Measurements from ENCODE around the gene GJB3. TPM values are rescaled to one million over a fixed set of nuclear protein-coding genes. Genes with fewer than 3 reads are reported as not detected.
A peak's percentile ranks its signal among the peaks of the same experiment; 100 is the strongest.

Gene GJB3
- total and polyA plus RNA-seq, 9 of the 15 experiments (the other 6 are each of a cell fraction or from before 2014, with no cell fraction given): not detected

DNA sequence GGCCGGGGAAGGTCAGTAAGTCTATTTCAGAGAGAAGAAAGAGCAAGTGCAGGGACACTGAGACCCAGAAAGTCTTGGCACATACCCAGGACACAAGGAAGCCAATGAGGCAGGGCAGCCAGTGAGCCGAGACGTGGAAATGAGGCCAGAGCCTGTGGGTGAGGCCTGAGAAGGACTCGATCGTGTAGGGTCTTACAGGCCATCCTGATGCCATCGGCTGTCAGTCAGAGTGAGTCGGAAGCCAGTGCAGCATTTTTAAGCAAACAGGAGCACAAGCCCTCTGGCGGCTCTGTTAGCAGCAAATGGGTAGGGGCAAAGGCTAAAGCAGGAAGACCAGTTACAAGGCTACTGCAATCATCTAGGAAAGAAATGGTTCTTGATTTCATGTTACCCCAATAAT lies 6.1 kb upstream of the GJB3 start:
- 4% methylated on average over 8 of the region's 8 CpGs for WGBS (ENCODE audit: insufficient coverage, low coverage, missing lambda C conversion rate)
- Histone ChIP-seq H3K4me1 (replicated peaks in 1 of 2; ENCODE audit: control insufficient read depth in 2 of 2, insufficient read depth in 2 of 2, low read length in 2 of 2) (no peaks in the 10 kb centered on the region), H3K27ac (ENCODE audit: extremely low read depth, low read depth, low read length) (no peak overlapping the region), H3K36me3 (ENCODE audit: control insufficient read depth, insufficient read depth, low read length) (no peaks in the 10 kb centered on the region), H3K9ac (ENCODE audit: insufficient read depth in 1 of 2, low read depth in 2 of 2, low read length in 2 of 2) (no peak overlapping the region), H4K20me1 (replicated peaks; ENCODE audit: control insufficient read depth, insufficient read depth, low read length) (0 out of 2 replicates have a peak, but pooled peaks cover 3% of the 10 kb centered on the region), H3K4me3 (no peak overlapping the region), H3K27me3 (ENCODE audit: control insufficient read depth in 2 of 2, insufficient read depth in 2 of 2, low read length in 2 of 2) (peaks cover 41 to 47% of the 10 kb centered on the region in 2 experiments), H3K9me1 (ENCODE audit: control insufficient read depth, insufficient read depth, low read length) (no peaks in the 10 kb centered on the region), H3K79me2 (ENCODE audit: control insufficient read depth, insufficient read depth, low read length) (no peaks in the 10 kb centered on the region), H2AFZ (ENCODE audit: low read depth, low read length) (no peak overlapping the region), H3K9me3 (replicated peaks; ENCODE audit: control insufficient read depth, insufficient read depth, low read depth, low read length) (no peaks in the 10 kb centered on the region), H3K4me2 (ENCODE audit: insufficient read depth, low read length) (no peak overlapping the region)
- DNase-seq (ENCODE audit: extremely low read depth in 1 of 4, low spot score in 3 of 4) (no peak), FAIRE-seq (peak; percentile 55), ATAC-seq (peak; percentile 59; the same call in 2 of the 3 replicates)
- no TSS peak for BruUV-seq (replicated peaks)
- in situ Hi-C loops (cut with MboI): no loop called here
- POLR2A ChIA-PET: interaction anchor here (0.7 kb wide), 1 partner anchor 10 kb away, joined by 3 read pairs; no protein-coding TSS in a partner anchor
- CTCF ChIA-PET (ENCODE audit: low intra/inter-chr PET ratio): no interaction called here
- no peak for TF ChIP-seq PCBP1 (IDR thresholded peaks at IDR 0.05; ENCODE audit: low read depth, low read length, poor library complexity, severe bottlenecking)
- TF ChIP-seq PKNOX1 (IDR thresholded peaks at IDR 0.05): peak; percentile 59
- intact Hi-C loops (cut with micrococcal nuclease): no loop called here

GRCh38 chr1:34776911-34777310 lies 4.1 kb upstream of the GJB3 start:
- Histone ChIP-seq H3K9ac (ENCODE audit: insufficient read depth in 1 of 2, low read depth in 2 of 2, low read length in 2 of 2) (no peak overlapping the region), H4K20me1 (replicated peaks; ENCODE audit: control insufficient read depth, insufficient read depth, low read length) (0 out of 2 replicates have a peak, but pooled peaks cover 3% of the 10 kb centered on the region), H2AFZ (ENCODE audit: low read depth, low read length) (no peak overlapping the region), H3K9me1 (ENCODE audit: control insufficient read depth, insufficient read depth, low read length) (no peaks in the 10 kb centered on the region), H3K4me2 (ENCODE audit: insufficient read depth, low read length) (no peak overlapping the region), H3K9me3 (replicated peaks; ENCODE audit: control insufficient read depth, insufficient read depth, low read depth, low read length) (no peaks in the 10 kb centered on the region), H3K79me2 (ENCODE audit: control insufficient read depth, insufficient read depth, low read length) (no peaks in the 10 kb centered on the region), H3K27me3 (ENCODE audit: control insufficient read depth in 2 of 2, insufficient read depth in 2 of 2, low read length in 2 of 2) (peaks cover 50 to 53% of the 10 kb centered on the region in 2 experiments), H3K27ac (ENCODE audit: extremely low read depth, low read depth, low read length) (no peak overlapping the region), H3K4me1 (replicated peaks in 1 of 2; ENCODE audit: control insufficient read depth in 2 of 2, insufficient read depth in 2 of 2, low read length in 2 of 2) (peaks cover 0 to 10% of the 10 kb centered on the region in 2 experiments; a peak in 1 of 5 replicates), H3K4me3 (no peak overlapping the region), H3K36me3 (ENCODE audit: control insufficient read depth, insufficient read depth, low read length) (no peaks in the 10 kb centered on the region)
- DNase-seq (ENCODE audit: extremely low read depth in 1 of 4, low spot score in 3 of 4) (no peak), FAIRE-seq (no peak), ATAC-seq (no peak)
- no TSS peak for BruUV-seq (replicated peaks)
- in situ Hi-C loops (cut with MboI): no loop called here
- CTCF ChIA-PET (ENCODE audit: low intra/inter-chr PET ratio): no interaction called here
- TF ChIP-seq FUS (optimal IDR thresholded peaks at IDR 0.05; ENCODE audit: low read depth, low read length) (no peak), TEAD1 (CRISPR knock-in tag; IDR thresholded peaks at IDR 0.05) (no peak), CEBPG (CRISPR knock-in tag; IDR thresholded peaks at IDR 0.05) (no peak), CEBPG (tag; conservative IDR thresholded peaks at IDR 0.05 in 1 of 2, IDR thresholded peaks at IDR 0.05 in 1 of 2) (no peak)
- intact Hi-C loops (cut with micrococcal nuclease): no loop called here
- POLR2A ChIA-PET: no interaction called here
- WGBS (ENCODE audit: insufficient coverage, low coverage, missing lambda C conversion rate): 0% methylated on average over 2 of the region's 3 CpGs

All from K562 (cell line).